Pancreas (tissue), 10 donors: ENCODE results near the gene CEP164. TPM values are rescaled to one million over a fixed set of nuclear protein-coding genes. Genes with fewer than 3 reads are reported as not detected.

ENCODE experiments used
- ATAC-seq, 4 donors: fragments of 200-7000 bp; cut with Tn5 transposase; one replicate each; pipeline versions ENCODE4 v1.8.0 to v1.9.1; 2020; ENCODE audit warnings: mild to moderate bottlenecking in 4 of 4, moderate library complexity in 4 of 4
- DNase-seq, 6 donors: peaks; one replicate each; pipeline ENCODE4 v3.0.0-alpha.2; 2020
- FAIRE-seq: peaks from 2 replicates; lab custom pipeline; 2012; peaks lifted over from hg19 to GRCh38; lab: Jason Lieb, UNC
- H3K27ac ChIP-seq, 4 donors: fragments of 200-600 bp; sonication (generic); 1 replicate in 3 of 4; 2 replicates in 1 of 4; pipeline versions ENCODE4 v1.5.0 to v1.8.0; 2020
- H3K27me3 ChIP-seq, 4 donors: fragments of 200-600 bp; one replicate each; pipeline ENCODE4 v1.8.0; 2021
- H3K36me3 ChIP-seq, 3 donors: fragments of 200-600 bp; sonication (generic) in 1 of 3; one replicate each; pipeline versions ENCODE4 v1.5.0 to v1.8.0; 2020 to 2021
- H3K4me1 ChIP-seq, 3 donors: fragments of 200-600 bp; one replicate each; pipeline ENCODE4 v1.8.0; 2021
- H3K4me3 ChIP-seq, 4 donors: fragments of 200-600 bp; sonication (generic) in 2 of 4; one replicate each; pipeline versions ENCODE4 v1.5.0 to v1.8.0; 2020 to 2021
- H3K9me3 ChIP-seq, 4 donors: fragments of 200-600 bp; one replicate each; pipeline ENCODE4 v1.8.0; 2021
- CTCF ChIP-seq, 4 donors: fragments of 200-600 bp; sonication (generic) in 3 of 4; IDR thresholded peaks; one replicate each; pipeline versions ENCODE4 v1.5.0 to v1.8.0; 2021; ENCODE audit warnings: antibody characterized with exemption in 4 of 4
- WGBS, 2 donors: extraction: QIAGEN DNeasy Blood & Tissue Kit; methylation state at CpG; one replicate each; pipeline ENCODE4 v1.1.7; 2013; 5-methylcytosine and 5-hydroxymethylcytosine counted together
- intact Hi-C, 3 donors: fragments of 100-400 bp; cut with DNase I; formaldehyde crosslinking; loops; one replicate each; pipeline versions ENCODE4 v1.11.1 to v1.14.2; 2022
- polyA plus RNA-seq, 2 donors: library from polyadenylated mRNA; stranded (reverse); fragments of 200-250 nt; gene quantifications; one replicate each; pipeline ENCODE4 v1.2.3, GENCODE V29; 2013
- total RNA-seq, 6 donors: library from RNA; stranded (reverse); fragmentation: NEBNext Ultra II Directional in 4 of 6; extraction: Animal tissue kit (Norgen Biotek cat#: 25700) in 4 of 6; gene quantifications; one replicate each; pipeline versions ENCODE4 v1.2.1 to v1.2.4, GENCODE V29; 2021 to 2023
- donor health status: healthy with polysubstance abuse.
- donor health status: DM: no; HTN: no; CAD: no; lungs with moderate emphysema.
- donor health status: DM: no; HTN: no; CAD: no.
- donor health status: control.
- donor health status: control.
- donor health status: Bipolar disorder and iron deficiency.
- donor health status: DM: yes; HTN: yes; CAD: no.
- donor health status: DM: no; HTN: no; CAD: no.
- donor health status: DM: no; HTN: no; CAD: no.
- donor health status: DM: yes; HTN: yes; CAD: no.

CEP164 gene
- total and polyA plus RNA-seq, 8 donors: 12.9 to 56.3 (median 26.0) TPM

- DNase-seq: peak in 1 of 6 donors; percentile 27
- Histone ChIP-seq H3K4me3 (no peak overlapping the region), H3K4me1 (no peaks in the 10 kb centered on the region), H3K36me3 (no peaks in the 10 kb centered on the region), H3K27ac (no peak overlapping the region), H3K9me3 (no peaks in the 10 kb centered on the region), H3K27me3 (no peaks in the 10 kb centered on the region)
- no peak for ATAC-seq
- no peak for FAIRE-seq
- 95 to 99% methylated on average over 7 of the region's 7 CpGs for WGBS, 2 donors
- no peak for TF ChIP-seq CTCF (IDR thresholded peaks at IDR 0.05)
- intact Hi-C loops: no loop called here
Measured at GRCh38 chr11:117431436-117431835, 103.8 kb downstream of the CEP164 start.

- no peaks in the 10 kb centered on the region for H3K4me1 ChIP-seq
- ATAC-seq (no peak), DNase-seq (no peak), FAIRE-seq (no peak)
- no peaks in the 10 kb centered on the region for H3K36me3 ChIP-seq
- no peaks in the 10 kb centered on the region for H3K9me3 ChIP-seq
- no peak overlapping the region for H3K4me3 ChIP-seq
- intact Hi-C loops: no loop called here
- H3K27me3 ChIP-seq: no peaks in the 10 kb centered on the region
- H3K27ac ChIP-seq: no peak overlapping the region
- no peak for TF ChIP-seq CTCF (IDR thresholded peaks at IDR 0.05)
Measured at GRCh38 chr11:117433717-117434116, 106.1 kb downstream of the CEP164 start.

GRCh38 chr11:117434481-117434880 lies 106.8 kb downstream of the CEP164 start:
- no peak overlapping the region for H3K27ac ChIP-seq
- H3K9me3 ChIP-seq: no peaks in the 10 kb centered on the region
- intact Hi-C loops: no loop called here
- no peaks in the 10 kb centered on the region for H3K36me3 ChIP-seq
- DNase-seq (no peak), FAIRE-seq (no peak), ATAC-seq (no peak)
- 87 to 95% methylated on average over 1 of the region's 1 CpG for WGBS, 2 donors
- no peaks in the 10 kb centered on the region for H3K4me1 ChIP-seq
- no peak overlapping the region for H3K4me3 ChIP-seq
- H3K27me3 ChIP-seq: no peaks in the 10 kb centered on the region
- TF ChIP-seq CTCF (IDR thresholded peaks at IDR 0.05): no peak

- intact Hi-C loops: no loop called here
- FAIRE-seq: no peak
- no peak overlapping the region for H3K4me3 ChIP-seq
Measured at GRCh38 chr11:117435326-117435725, 107.7 kb downstream of the CEP164 start.

More at GRCh38 chr11:117435326-117435725, 107.7 kb downstream of the CEP164 start:
- ATAC-seq (no peak), DNase-seq (no peak)
- no peaks in the 10 kb centered on the region for H3K9me3 ChIP-seq
- no peaks in the 10 kb centered on the region for H3K4me1 ChIP-seq
- H3K36me3 ChIP-seq: no peaks in the 10 kb centered on the region
- no peak overlapping the region for H3K27ac ChIP-seq
- WGBS, 2 donors: 68 to 82% methylated on average over 6 of the region's 6 CpGs
- no peak for TF ChIP-seq CTCF (IDR thresholded peaks at IDR 0.05)
- H3K27me3 ChIP-seq: no peaks in the 10 kb centered on the region
